TTC549 (cell line): Measurements from ENCODE around the gene RREB1.
"Not testable (repeated sequence)": the region's sequence is repeated elsewhere in the genome, so short reads cannot be mapped to it uniquely, and the experiment has no call there.

Experiments
- FAIRE-seq: peaks from 2 replicates; lab custom pipeline; 2012; peaks lifted over from hg19 to GRCh38; lab: Jason Lieb, UNC

RREB1 gene

DNA sequence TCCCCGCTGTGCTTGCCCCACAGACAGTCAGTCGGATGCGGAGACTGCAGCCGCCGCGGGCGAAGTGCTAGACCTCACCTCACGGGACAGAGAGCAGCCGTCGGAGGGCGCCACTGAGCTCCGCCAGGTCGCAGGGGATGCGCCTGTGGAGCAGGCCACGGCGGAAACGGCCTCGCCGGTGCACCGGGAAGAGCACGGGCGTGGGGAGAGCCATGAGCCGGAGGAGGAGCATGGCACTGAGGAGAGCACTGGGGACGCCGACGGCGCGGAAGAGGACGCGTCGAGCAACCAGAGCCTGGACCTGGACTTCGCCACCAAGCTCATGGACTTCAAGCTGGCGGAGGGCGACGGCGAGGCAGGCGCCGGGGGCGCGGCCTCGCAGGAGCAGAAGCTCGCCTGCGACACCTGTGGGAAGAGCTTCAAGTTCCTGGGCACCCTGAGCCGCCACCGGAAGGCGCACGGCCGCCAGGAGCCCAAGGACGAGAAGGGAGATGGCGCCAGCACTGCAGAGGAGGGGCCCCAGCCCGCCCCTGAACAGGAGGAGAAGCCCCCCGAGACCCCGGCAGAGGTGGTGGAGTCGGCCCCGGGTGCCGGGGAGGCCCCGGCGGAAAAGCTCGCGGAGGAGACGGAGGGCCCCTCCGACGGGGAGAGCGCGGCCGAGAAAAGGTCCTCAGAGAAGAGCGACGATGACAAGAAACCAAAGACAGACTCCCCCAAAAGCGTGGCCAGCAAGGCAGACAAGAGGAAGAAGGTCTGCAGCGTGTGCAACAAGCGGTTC, 138.8 kb downstream of the RREB1 start:
- FAIRE-seq, result no peak

- FAIRE-seq, result no peak
Observed at GRCh38 chr6:7247179-7247456, 139.4 kb downstream of the RREB1 start.

DNA sequence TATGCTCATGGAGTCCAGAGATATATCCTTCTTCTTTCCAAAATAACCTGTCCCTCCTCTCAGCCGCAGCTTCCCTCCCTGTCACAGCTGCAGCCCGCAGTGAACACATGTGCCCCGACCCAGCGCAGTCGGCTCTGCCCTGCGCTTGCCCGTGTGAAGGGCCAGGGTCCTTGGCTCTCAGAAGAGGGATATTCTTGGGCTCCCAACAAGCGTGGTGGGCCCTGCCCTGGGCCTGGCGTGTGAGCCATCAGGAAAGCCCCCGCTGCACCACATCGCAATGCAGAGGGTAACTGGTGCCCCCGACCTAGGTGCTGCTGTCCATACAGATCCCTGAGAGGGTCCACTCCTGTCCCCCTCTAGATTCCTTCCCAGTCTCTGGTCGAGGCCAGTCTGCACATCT, 140.1 kb downstream of the RREB1 start:
- FAIRE-seq, result no peak

GRCh38 chr6:7249391-7249790, 141.6 kb downstream of the RREB1 start:
- FAIRE-seq, result no peak

DNA sequence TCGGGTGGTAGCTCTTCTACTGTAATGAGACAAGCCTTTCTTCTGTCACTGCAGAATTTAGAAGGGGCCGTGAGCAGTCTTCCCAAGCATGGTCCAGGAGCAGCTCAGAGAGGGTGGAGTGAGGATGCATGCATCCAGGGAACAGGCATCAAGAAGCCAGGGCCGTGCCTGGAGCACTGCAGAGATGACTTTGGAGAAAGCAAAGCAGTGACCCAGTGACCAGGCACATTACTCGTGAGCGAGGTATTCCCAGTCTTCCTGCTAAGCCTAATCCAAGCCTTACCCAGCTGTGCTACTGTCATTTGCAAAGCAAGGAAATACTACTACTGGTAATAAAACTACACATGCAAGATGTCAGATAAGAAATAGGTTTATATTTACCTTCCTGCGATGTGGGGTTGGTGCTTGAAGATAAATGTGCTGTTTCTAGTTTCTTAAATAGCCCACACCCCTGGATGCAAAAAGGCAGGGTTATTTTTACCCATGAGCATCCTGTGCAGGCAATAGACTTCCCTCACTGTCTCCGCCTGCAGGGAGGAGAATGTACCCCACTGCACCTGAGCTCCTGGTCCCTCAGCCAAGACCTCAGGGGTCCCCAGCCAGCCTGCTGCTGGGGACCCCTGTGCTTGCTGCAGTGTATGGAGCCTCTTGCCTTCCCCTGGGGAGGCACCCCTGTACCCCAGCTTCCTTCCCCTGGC, 142.3 kb downstream of the RREB1 start:
- no peak for FAIRE-seq

GRCh38 chr6:7250812-7251211, 143.1 kb downstream of the RREB1 start:
- FAIRE-seq, result no peak

GRCh38 chr6:7251646-7252260, 144.0 kb downstream of the RREB1 start:
- no peak for FAIRE-seq

DNA sequence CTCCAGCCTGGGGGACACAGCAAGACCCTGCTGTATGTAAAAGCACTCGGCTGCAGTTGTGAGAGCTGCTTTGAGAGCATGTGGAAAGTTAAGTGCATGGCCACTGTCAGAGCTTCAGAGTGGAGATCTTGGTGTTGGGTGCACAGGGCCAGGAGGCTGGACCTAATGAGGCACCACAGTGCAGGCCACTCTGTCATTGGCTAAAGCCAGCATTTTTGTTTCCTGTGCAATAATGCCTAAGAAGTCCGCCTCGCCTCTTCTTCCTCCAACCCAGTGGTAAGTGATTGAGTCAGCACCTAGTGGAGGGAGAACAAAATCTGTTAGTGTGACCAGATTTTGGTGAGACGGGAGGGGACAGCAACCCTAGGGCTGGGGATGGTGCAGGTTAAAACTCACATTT, 144.6 kb downstream of the RREB1 start:
- no peak for FAIRE-seq

- FAIRE-seq, result no peak
Observed at GRCh38 chr6:7254980-7255835, 147.4 kb downstream of the RREB1 start.

GRCh38 chr6:7255918-7256317, 148.2 kb downstream of the RREB1 start:
- FAIRE-seq, result no peak

GRCh38 chr6:7256785-7257184, 149.0 kb downstream of the RREB1 start:
- FAIRE-seq, result no peak

DNA sequence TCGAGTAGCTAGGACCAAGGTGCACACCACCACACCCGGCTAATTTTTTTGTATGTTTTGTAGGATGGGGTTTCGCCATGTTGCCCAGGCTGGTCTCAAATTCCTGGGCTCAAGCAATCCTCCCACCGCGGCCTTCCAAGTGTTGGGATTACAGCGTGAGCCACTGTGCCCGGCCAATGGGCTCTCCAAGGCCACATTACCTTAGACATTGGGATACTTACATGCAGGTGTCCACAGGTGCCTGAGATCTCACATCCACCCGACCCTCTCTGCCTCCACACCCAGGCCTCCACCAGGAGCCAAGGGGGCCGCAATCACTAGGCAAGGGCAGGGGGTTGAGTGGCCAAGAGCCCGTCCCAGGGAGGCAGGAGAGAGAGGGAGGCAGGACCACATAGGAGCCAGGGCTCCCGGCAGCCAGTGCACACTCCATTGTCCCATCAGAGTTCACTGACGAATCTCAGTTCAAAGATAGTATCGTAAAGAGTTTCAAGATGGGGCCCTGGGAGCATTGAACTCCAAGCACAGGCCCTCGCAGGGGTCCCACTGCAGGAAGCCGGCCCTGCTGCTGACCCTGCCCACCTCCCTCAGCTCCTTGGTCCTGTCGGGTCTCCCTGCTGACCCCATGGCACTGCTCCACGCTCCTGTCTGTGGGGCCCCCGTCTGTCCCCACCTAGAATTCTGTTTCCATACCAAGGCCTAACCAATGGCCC, 149.9 kb downstream of the RREB1 start:
- FAIRE-seq, result no peak

- no peak for FAIRE-seq
Observed at GRCh38 chr6:7258231-7258763, 150.5 kb downstream of the RREB1 start.

- no peak for FAIRE-seq
Observed at GRCh38 chr6:7260291-7261031, 152.7 kb downstream of the RREB1 start.

DNA sequence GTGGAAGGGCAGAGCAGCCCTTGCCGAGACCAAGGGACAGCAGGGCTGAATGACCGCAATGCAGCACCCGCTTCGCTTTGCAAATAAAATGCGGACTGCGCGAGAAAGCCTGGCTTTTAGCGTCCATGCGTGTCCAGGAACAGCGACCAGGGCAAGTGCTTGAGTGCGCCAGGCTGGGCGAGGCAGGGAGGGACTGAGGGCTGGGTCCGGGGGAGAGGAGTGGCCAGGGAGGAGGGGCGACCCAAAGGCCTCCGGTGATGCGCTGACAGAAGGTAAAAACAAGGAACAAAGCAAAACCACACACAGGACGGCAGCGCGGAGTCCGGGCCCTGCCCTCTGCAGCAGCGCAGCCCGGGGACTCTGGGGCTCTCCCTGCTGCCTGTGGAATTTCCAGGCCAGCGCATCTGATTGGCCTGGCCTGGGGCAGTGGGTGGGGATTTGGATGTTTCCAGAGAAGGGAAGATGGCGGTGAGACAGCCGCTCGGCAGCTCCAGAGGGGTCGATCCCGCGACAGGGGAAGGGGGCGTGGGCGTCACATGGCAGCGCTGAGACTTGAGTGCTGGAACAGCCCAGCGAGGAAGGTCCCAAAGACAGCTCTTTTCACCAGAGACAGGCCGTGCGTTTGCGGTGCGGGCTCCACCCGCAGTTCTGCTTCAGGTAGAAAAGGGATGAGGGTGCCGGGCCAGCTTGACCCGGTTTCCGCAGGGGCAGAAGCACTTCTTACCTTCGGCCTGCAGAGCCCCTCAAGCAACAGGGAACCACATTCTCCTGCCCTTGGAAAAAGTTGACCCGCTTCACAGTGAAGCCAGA, 153.5 kb downstream of the RREB1 start:
- FAIRE-seq, result no peak

DNA sequence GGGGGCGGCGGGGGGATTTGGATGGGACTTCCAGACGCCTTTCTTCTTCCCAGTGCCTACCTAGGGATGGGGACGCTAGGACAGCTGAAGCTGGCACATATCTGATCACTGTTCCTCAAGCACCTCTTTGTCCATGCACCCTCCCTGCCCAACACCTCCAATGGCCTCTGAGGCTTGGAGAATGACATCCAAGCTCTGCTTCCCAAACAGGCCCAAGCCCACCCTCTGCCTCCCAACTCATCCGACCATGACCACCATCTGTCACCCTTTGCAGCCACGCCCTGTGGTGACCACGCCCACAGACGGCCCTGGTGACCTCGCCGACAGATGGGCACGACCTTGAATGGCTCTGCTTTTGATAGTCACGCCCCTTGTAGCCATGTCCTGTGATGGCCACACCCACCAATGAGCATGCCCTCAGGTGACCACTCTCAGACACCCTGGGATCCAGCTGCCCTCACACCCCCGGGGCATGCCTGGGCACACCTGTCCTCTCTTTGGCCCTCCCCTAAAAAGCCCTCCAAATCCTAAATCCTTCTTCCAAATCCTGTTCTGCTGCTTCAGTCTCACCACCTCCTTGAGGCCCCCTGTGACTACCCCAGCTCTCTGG, 154.2 kb downstream of the RREB1 start:
- no peak for FAIRE-seq

DNA sequence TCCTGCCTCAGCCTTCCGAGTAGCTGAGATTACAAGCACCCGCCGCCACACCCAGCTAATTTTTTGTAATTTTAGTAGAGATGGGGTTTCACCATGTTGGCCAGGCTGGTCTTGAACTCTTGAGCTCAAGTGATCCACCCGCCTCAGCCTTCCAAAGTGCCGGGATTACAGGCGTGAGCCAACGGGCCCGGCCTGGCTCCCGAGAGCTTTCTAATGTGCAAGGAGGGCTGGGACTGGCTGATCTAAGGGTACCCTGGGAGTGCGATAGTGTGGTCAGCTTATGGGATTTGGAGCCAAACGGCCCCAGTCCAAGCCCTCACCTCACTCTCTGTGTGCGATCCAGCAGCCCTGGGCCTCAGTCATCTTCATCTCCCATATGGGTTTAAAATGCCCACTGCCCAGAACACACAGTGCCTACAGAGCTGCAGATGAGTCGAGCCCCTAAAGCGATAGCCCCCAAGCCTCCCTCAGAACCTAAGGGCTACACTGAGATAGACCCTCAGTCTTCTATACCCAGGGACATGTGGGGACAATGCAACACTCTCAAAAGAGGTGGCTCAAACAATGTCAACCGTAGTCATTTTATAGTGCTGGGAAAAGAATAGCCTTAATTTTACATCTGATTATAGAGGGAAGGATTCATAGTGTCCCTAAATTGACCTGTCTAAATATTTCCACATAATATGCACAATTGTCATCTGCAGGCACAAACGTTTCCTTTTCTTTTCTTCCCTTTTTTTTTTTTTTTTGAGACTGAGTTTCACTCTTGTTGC, 155.2 kb downstream of the RREB1 start:
- no peak for FAIRE-seq

DNA sequence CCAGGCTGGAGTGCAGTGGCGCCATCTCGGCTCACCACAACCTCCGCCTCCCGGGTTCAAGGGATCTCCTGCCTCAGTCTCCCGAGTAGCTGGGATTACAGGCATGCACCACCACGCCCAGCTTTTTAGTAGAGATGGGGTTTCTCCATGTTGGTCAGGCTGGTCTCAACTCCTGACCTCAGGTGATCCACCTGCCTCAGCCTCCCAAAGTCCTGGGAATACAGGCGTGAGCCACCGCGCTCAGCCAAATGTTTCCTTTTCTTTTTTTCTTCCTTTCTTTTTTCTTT, 155.7 kb downstream of the RREB1 start:
- not testable (repeated sequence) for FAIRE-seq

- FAIRE-seq, result no peak
Observed at GRCh38 chr6:7264041-7264440, 156.3 kb downstream of the RREB1 start.
